ENCODE measurements around the gene KAT6B.

Gene KAT6B

GRCh38 chr10:74957285-74957961 is 131.0 kb downstream of the KAT6B start:
- DNase-seq = no peak

- no peak for DNase-seq
Measured at GRCh38 chr10:74958316-74958715, 131.9 kb downstream of the KAT6B start.

- no peak for DNase-seq
Measured at GRCh38 chr10:74960670-74961069, 134.3 kb downstream of the KAT6B start.

- DNase-seq = no peak
Measured at GRCh38 chr10:74962517-74962916, 136.1 kb downstream of the KAT6B start.

GRCh38 chr10:74963549-74963948 is 137.1 kb downstream of the KAT6B start:
- DNase-seq = no peak

GRCh38 chr10:74967911-74968666 is 141.7 kb downstream of the KAT6B start:
- peak in 1 of 5 experiments; percentile 5 for DNase-seq

GRCh38 chr10:74968667-74969061 is 142.3 kb downstream of the KAT6B start:
- no peak for DNase-seq

- no peak for DNase-seq
Measured at GRCh38 chr10:74969093-74969492, 142.7 kb downstream of the KAT6B start.

GRCh38 chr10:74969530-74969929 is 143.1 kb downstream of the KAT6B start:
- DNase-seq = no peak

- DNase-seq = no peak
Measured at GRCh38 chr10:74973741-74974392, 147.5 kb downstream of the KAT6B start.

GRCh38 chr10:74975758-74976157 is 149.4 kb downstream of the KAT6B start:
- no peak for DNase-seq

GRCh38 chr10:74976565-74976964 is 150.2 kb downstream of the KAT6B start:
- no peak for DNase-seq

- DNase-seq = no peak
Measured at GRCh38 chr10:74977072-74977471, 150.7 kb downstream of the KAT6B start.

- peak in 2 of 5 experiments; percentile 59 to 84 for DNase-seq
Measured at GRCh38 chr10:74977913-74978847, 151.8 kb downstream of the KAT6B start.

- no peak for DNase-seq
Measured at GRCh38 chr10:74981831-74982633, 155.6 kb downstream of the KAT6B start.

- no peak for DNase-seq
Measured at GRCh38 chr10:74982634-74982982, 156.2 kb downstream of the KAT6B start.

GRCh38 chr10:74983383-74983782 is 157.0 kb downstream of the KAT6B start:
- no peak for DNase-seq

- no peak for DNase-seq
Measured at GRCh38 chr10:74987339-74988053, 161.1 kb downstream of the KAT6B start.

GRCh38 chr10:74988054-74988775 is 161.8 kb downstream of the KAT6B start:
- DNase-seq = no peak

- no peak for DNase-seq
Measured at GRCh38 chr10:74988832-74989561, 162.6 kb downstream of the KAT6B start.
